NCI-H524 treated with DMSO at 0.1 percent for 48 hours (cell line): ENCODE results near the gene CD160.
"Not testable (repeated sequence)": the region's sequence is repeated elsewhere in the genome, so short reads cannot be mapped to it uniquely, and the experiment has no call there.

Experiments
- DNase-seq: peaks from one replicate; lab custom pipeline; 2025; lab: John Stamatoyannopoulos, UW

CD160 gene, protein sequence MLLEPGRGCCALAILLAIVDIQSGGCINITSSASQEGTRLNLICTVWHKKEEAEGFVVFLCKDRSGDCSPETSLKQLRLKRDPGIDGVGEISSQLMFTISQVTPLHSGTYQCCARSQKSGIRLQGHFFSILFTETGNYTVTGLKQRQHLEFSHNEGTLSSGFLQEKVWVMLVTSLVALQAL

DNA sequence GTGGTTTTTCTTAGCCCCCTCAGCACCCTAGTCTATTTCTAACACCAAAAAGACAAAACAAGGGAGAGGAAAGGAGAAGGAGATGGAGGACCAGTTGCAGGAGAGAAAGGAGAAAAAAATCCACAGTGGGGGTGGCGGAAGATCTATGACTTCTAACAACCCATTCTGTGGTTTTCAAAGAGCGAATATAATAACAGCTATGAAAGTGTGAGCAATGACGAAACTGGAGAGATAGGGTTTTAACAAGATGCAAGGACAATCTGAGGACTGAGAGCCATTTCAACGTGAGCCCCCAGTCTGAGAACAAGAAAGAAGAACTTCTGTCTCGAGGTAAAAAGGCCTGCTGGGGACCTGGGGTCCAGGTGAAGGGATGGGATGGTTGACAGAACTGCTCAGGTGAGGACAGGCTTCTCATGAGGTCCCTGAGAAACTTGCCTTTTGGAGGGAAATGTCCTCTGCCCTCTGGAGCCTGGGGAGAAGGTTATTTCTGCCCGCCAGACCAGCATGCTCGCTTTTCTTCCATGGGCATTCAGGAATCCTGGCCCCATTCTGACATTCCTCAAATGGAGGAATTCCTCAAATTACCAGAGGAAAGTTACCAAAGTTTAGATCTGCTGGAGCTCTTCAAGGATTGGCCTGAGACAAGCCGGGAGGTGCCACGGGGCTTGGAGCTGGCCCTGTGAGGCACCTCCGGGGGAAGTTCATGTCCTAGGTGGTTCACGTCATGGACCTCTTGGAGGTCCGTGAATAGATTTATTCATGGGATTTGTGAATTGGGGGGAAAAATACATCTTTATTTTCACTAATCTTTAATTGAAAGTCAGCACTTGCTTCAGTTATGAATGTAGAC, at the start of gene CD160:
Gene CD160 (plus strand): TSS at position 270 of the 850 bp plus-strand sequence. CDS start 8,829 bp downstream, outside the sequence.
- no peak for DNase-seq

DNA sequence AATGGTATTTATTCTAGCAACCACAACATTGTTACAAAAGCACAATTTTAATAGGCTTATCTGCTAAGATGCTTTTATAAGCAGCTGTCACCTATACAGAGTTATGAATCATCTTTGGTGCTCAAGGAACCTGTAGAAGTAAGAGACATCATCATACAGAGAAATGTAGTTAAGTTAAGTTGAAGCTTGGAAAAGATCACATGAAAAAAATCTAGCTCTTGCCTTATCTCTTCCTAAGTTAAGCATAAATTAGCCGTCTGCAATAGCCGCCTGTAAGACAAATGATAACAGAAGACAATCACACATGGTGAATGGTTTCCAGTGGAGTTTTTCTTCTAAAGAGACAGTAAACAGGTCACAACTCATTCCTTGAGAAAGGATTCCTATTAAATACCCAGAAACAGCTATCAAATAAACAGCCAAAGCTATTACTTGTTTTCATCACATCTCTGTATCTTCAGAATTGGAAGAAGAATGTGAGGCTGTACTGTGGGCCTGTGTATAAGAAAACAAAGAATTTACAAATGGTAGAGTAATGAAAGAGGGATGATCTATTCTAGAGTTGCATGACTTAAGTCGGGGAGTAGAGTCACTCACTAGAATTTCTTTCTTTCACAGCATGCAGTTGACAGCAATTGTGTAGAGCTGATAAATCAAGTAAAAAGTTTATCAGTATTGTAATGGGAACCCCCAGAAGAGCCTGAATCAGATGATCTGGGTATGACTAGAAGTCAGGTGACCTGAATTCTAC, 48.1 kb upstream of the CD160 start:
- DNase-seq = not testable (repeated sequence)

GRCh38 chr1:145673217-145673616, 46.1 kb upstream of the CD160 start:
- DNase-seq = not testable (repeated sequence)

DNA sequence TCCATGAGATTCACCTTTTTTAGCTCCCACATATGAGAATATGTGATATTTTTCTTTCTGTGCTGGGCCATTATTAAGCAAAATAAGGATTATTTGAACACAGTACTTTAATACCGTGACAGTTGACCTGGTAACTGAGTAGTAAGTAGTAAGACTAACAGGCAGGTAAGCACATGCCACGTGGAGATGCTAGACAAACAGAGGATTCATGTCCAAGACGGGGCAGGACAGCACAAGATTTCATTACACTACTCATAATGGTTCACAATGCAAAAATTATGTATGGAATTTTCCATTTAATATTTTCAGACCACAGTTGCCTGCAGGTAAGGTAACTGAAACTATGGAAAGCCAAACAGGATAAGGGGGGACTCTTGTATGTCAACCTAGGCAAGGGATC, 34.4 kb upstream of the CD160 start:
- DNase-seq = not testable (repeated sequence)

GRCh38 chr1:145686078-145686477, 33.2 kb upstream of the CD160 start:
- DNase-seq = not testable (repeated sequence)

DNA sequence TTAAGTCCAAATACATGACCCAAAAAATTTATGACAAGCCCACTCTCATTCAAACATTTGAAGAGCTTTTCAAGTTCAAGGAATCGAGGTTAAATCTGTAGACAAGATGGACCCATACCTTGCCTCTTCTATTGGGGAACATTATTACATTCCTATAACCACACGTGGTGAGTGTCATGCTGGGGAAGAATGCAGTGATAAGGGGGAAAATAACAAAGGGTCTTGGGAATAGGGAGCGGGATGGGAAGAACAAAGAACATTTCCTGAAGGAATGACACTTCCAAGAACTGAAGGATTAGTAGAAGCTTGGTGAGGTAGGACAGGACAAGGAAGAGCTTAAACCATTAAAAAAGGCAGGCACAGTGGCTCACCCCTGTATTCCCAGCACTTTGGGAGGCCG, 31.0 kb upstream of the CD160 start:
- no peak for DNase-seq

GRCh38 chr1:145688924-145689323, 30.4 kb upstream of the CD160 start:
- no peak for DNase-seq

DNA sequence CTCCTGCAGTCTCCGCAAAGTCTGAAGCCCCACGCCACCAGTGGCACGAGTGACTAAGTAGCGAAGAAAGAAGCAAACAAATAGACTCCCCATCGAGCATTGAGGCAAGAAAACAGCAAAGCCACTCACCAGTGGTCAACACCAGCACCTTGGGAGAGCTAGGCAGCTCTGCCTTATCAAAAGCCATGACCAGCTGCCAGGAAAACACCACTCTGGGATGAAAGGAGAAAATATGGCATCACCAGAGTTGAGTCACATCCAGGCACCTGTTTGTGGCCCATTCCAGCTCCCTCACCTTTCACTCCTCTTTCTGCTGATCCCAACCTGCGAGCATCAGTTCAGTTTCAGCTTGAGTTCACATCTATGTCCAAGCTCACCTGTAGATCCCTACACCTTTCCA, 29.4 kb upstream of the CD160 start:
- no peak for DNase-seq

DNA sequence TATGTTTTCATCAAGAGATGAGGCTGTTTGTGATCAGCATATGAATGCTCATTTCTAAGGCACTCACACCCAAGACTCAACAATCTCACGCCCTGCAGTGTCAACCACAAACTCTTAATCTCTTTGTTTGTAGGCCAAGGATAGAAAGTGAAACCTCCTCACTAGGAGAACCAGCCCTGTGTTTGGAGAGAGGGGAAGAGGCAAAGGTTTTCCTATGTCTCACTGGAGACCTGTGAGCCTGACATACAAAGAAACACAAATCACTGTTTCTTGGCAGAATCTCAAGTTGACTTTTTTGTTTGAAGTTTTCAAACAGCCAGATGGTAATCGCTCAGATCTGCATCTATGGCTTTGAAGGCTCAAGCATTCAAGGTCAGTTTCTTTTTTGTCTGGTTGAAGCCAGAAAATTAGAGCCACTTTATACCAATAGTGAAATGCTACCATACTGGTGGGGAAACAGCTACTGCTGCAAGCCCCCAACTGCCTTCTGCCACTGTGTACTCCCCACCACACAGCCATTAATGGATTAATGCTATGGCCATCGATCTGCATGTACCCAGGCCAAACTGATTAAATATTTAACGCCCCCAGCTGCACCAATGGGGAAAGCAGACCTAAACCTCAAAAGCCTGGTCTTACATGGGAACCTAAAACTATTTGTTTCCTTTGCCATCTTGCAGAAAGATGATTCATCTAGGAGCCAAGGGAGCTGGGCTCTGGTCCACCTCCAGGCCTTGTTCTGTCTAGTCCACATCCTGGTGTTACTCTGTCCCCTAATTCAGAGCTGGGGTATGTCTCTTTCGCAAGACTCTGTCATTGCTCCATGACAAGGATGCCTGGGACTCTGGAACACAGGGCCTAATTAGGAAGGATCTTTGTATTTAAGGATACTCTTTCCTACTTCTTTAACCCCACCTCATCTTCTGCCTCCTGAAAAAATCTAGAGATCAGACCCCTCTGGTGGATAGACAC, 28.4 kb upstream of the CD160 start:
- no peak for DNase-seq

- no peak for DNase-seq
These were observed 26.4 kb upstream of the CD160 start for GRCh38 chr1:145692785-145693443.

GRCh38 chr1:145695821-145696629, 23.3 kb upstream of the CD160 start:
- DNase-seq = peak; percentile 29

DNA sequence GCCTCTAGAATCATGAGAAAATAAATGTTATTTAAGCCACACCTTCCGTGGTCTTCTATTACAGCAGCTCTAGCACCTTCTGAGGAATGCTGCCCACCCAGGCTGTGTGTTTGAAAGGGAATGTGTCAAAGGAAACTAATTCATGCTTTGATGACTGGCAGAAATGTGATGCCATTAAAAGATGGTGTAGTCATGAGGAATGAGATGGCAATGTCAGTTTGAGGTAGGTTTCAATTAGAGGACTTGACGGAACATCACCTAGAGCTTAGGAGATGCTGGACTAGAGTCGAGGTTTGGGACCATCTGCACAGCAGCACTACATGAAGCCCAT, 22.7 kb upstream of the CD160 start:
- no peak for DNase-seq

DNA sequence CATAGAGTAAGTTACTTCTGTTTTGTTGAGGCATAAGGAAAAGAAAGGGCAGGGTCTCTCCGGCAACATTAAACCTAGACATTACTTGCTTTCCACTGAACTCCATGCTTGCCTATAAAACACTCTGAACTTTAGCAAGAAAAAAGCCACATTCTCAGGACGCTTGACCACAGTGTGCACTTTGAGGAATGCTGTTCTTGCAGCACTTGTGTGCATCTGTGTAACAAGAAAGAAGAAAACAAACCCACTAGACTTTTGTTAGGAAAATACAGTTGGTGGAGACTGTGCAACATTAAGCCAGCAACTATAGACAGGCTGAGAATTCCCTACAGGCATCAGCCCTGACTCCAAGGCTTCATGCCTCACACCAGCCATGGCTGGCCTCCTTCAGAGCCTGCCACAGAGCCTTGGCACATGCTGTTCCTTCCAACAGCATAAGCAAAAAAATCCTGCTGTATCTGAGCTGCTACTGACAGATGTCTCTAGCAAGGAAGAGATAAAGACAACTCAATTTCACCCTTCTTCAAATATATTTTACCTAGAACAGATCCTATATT, 17.9 kb upstream of the CD160 start:
- no peak for DNase-seq

DNA sequence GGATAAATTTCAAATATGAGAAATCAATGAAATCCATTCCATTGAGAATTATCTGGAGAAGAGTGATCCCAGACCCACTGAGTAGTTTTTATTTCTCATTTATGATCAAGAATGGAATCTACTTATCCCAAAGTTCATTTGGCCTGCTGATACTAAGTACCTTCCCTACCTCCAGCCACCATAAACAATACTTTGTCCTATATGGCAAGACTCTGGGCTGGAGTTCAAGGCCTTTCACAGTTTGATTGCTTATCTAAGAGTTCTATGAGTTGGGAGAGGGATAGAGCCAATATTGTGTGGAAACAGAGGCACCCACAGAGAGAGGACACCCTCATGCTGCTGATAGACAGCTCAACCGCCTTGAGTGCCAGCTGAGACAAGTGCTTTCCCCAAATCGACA, 17.2 kb upstream of the CD160 start:
- DNase-seq = no peak

DNA sequence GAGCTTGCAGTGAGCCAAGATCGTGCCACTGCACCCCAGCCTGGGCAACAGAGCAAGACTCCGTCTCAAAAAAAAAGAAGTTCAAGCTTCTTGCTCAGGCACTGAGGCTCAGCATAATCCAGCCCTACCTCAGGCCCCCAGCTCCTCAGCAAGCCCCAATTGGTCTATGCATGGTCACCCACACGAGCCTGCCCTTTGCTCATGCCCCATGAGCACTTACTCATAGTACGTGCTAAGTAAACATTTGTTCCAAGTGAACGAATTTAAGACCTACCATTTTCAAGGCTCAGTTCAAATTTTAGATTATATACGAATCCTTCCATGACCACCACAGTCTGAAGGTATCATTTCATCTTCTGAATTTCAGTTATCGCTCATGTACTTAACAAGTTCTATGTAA, 16.5 kb upstream of the CD160 start:
- DNase-seq = no peak

GRCh38 chr1:145705622-145706021, 13.7 kb upstream of the CD160 start:
- no peak for DNase-seq

GRCh38 chr1:145706086-145706664, 13.1 kb upstream of the CD160 start:
- DNase-seq = no peak

GRCh38 chr1:145707183-145707867, 12.0 kb upstream of the CD160 start, which contains the start of gene PDZK1:
PDZK1 (minus strand) TSS chr1:145707368; CDS start chr1:145688021, 19,347 bp downstream.
- no peak for DNase-seq

- DNase-seq = no peak
These were observed 11.2 kb upstream of the CD160 start for GRCh38 chr1:145708063-145708462.
